ENCODE measurements around the gene ERBB4. TPM values are rescaled to one million over a fixed set of nuclear protein-coding genes. Genes with fewer than 3 reads are reported as not detected.

Gene ERBB4
- total RNA-seq, 2 experiments from 2014 or later = not detected

- Mint-ChIP-seq H3K4me1 (ENCODE audit: low read depth) (no peaks in the 10 kb centered on the region), H3K36me3 (ENCODE audit: low read depth) (no peaks in the 10 kb centered on the region), H3K27ac (no peak overlapping the region), H3K27me3 (no peaks in the 10 kb centered on the region), H3K9me3 (peaks cover 2% of the 10 kb centered on the region), H3K4me3 (no peak overlapping the region)
- DNase-seq (no peak), ATAC-seq (ENCODE audit: poor library complexity) (no peak)
- H3K4me3 ChIP-seq (ENCODE audit: low read length) = no peak overlapping the region
- no peaks in the 10 kb centered on the region for H3K4me1 ChIP-seq (ENCODE audit: insufficient read depth, low read length)
- H3K9me3 ChIP-seq (ENCODE audit: control insufficient read depth in 1 of 2, insufficient read depth in 1 of 2, low read length in 2 of 2) = no peaks in the 10 kb centered on the region
- H3K27me3 ChIP-seq (ENCODE audit: control insufficient read depth in 1 of 2, insufficient read depth in 2 of 2, low read length in 2 of 2) = no peaks in the 10 kb centered on the region
- ChIA-PET CTCF (no interaction called here), POLR2A (no interaction called here)
- intact Hi-C loops (cut with DNase I, micrococcal nuclease) = no loop called here
- no peaks in the 10 kb centered on the region for H3K36me3 ChIP-seq (ENCODE audit: insufficient read depth, low read length)
- TF ChIP-seq CTCF (IDR thresholded peaks at IDR 0.05) = no peak
- no peak overlapping the region for H3K27ac ChIP-seq (ENCODE audit: low read depth in 1 of 2, low read length in 2 of 2)
These were observed 639.9 kb downstream of the ERBB4 start for GRCh38 chr2:211898702-211899101.

- ChIA-PET POLR2A (no interaction called here), CTCF (no interaction called here)
- intact Hi-C loops (cut with DNase I, micrococcal nuclease) = no loop called here
- Mint-ChIP-seq H3K9me3 (peaks cover 2% of the 10 kb centered on the region), H3K27ac (no peak overlapping the region), H3K4me3 (no peak overlapping the region), H3K36me3 (ENCODE audit: low read depth) (no peaks in the 10 kb centered on the region), H3K27me3 (no peaks in the 10 kb centered on the region), H3K4me1 (ENCODE audit: low read depth) (no peaks in the 10 kb centered on the region)
- DNase-seq (no peak), ATAC-seq (ENCODE audit: poor library complexity) (no peak)
- no peaks in the 10 kb centered on the region for H3K4me1 ChIP-seq (ENCODE audit: insufficient read depth, low read length)
- H3K4me3 ChIP-seq (ENCODE audit: low read length) = no peak overlapping the region
- no peaks in the 10 kb centered on the region for H3K27me3 ChIP-seq (ENCODE audit: control insufficient read depth in 1 of 2, insufficient read depth in 2 of 2, low read length in 2 of 2)
- H3K9me3 ChIP-seq (ENCODE audit: control insufficient read depth in 1 of 2, insufficient read depth in 1 of 2, low read length in 2 of 2) = peaks cover 0 to 7% of the 10 kb centered on the region in 2 experiments
- no peaks in the 10 kb centered on the region for H3K36me3 ChIP-seq (ENCODE audit: insufficient read depth, low read length)
- H3K27ac ChIP-seq (ENCODE audit: low read depth in 1 of 2, low read length in 2 of 2) = no peak overlapping the region
- no peak for TF ChIP-seq CTCF (IDR thresholded peaks at IDR 0.05)
These were observed 657.2 kb downstream of the ERBB4 start for GRCh38 chr2:211881449-211881848.

- H3K36me3 Mint-ChIP-seq (ENCODE audit: low read depth) = no peaks in the 10 kb centered on the region
- no peak overlapping the region for H3K4me3 Mint-ChIP-seq
- no peaks in the 10 kb centered on the region for H3K27me3 Mint-ChIP-seq
- Histone ChIP-seq H3K9me3 (ENCODE audit: control insufficient read depth in 1 of 2, insufficient read depth in 1 of 2, low read length in 2 of 2) (peaks cover 0 to 7% of the 10 kb centered on the region in 2 experiments), H3K36me3 (ENCODE audit: insufficient read depth, low read length) (no peaks in the 10 kb centered on the region), H3K4me3 (ENCODE audit: low read length) (no peak overlapping the region), H3K27ac (ENCODE audit: low read depth in 1 of 2, low read length in 2 of 2) (no peak overlapping the region), H3K27me3 (ENCODE audit: control insufficient read depth in 1 of 2, insufficient read depth in 2 of 2, low read length in 2 of 2) (no peaks in the 10 kb centered on the region), H3K4me1 (ENCODE audit: insufficient read depth, low read length) (no peaks in the 10 kb centered on the region)
- intact Hi-C loops (cut with DNase I, micrococcal nuclease) = no loop called here
- no peak for TF ChIP-seq CTCF (IDR thresholded peaks at IDR 0.05)
- DNase-seq (no peak), ATAC-seq (ENCODE audit: poor library complexity) (no peak)
- no peak overlapping the region for H3K27ac Mint-ChIP-seq
- no peaks in the 10 kb centered on the region for H3K4me1 Mint-ChIP-seq (ENCODE audit: low read depth)
- POLR2A ChIA-PET = no interaction called here
- CTCF ChIA-PET = no interaction called here
- peaks cover 2% of the 10 kb centered on the region for H3K9me3 Mint-ChIP-seq
These were observed 659.3 kb downstream of the ERBB4 start for GRCh38 chr2:211879323-211879722.

Data from CD4-positive, alpha-beta T cell (primary cell).